Left lung (tissue), 10 donors: ENCODE measurements around the gene TANGO6. TPM values are rescaled to one million over a fixed set of nuclear protein-coding genes. Genes with fewer than 3 reads are reported as not detected.
A peak's percentile ranks its signal among the peaks of the same experiment; 100 is the strongest.

Experiments
- ATAC-seq: fragments of 200-7000 bp; cut with Tn5 transposase; one replicate; pipeline ENCODE4 v1.9.1; 2020; ENCODE audit warnings: moderate library complexity
- DNase-seq, 4 donors: peaks; one replicate each; pipeline ENCODE4 v3.0.0-alpha.2; 2013 to 2020
- H3K27ac ChIP-seq, 2 donors: fragments of 200-600 bp; sonication (generic) in 1 of 2; one replicate each; pipeline versions ENCODE4 v1.5.0 to v1.8.0; 2020 to 2021
- H3K27me3 ChIP-seq, 2 donors: fragments of 200-600 bp; sonication (generic) in 1 of 2; one replicate each; pipeline versions ENCODE4 v1.5.0 to v1.8.0; 2020 to 2021
- H3K36me3 ChIP-seq, 2 donors: fragments of 200-600 bp; sonication (generic) in 1 of 2; one replicate each; pipeline versions ENCODE4 v1.5.0 to v1.8.0; 2020 to 2021
- H3K4me1 ChIP-seq, 2 donors: fragments of 200-600 bp; one replicate each; pipeline ENCODE4 v1.8.0; 2021
- H3K4me3 ChIP-seq, 2 donors: fragments of 200-600 bp; sonication (generic) in 1 of 2; one replicate each; pipeline versions ENCODE4 v1.5.0 to v1.8.0; 2020 to 2021; ENCODE audit warnings: mild to moderate bottlenecking in 1 of 2
- H3K9me3 ChIP-seq, 2 donors: fragments of 200-600 bp; sonication (generic) in 1 of 2; one replicate each; pipeline versions ENCODE4 v1.5.0 to v1.8.0; 2020 to 2021
- CTCF ChIP-seq, 2 donors: fragments of 200-600 bp; sonication (generic) in 1 of 2; IDR thresholded peaks; one replicate each; pipeline versions ENCODE4 v1.5.0 to v1.8.0; 2021; ENCODE audit warnings: antibody characterized with exemption in 2 of 2
- intact Hi-C, 2 donors: fragments of 100-400 bp; cut with DNase I; formaldehyde crosslinking; loops; one replicate each; pipeline versions ENCODE4 v1.11.2 to v1.14.2; 2022
- polyA plus RNA-seq, 6 donors: library from polyadenylated mRNA; unstranded; fragments of 120-200 nt; gene quantifications; one replicate each; pipeline ENCODE4 v1.2.1, GENCODE V29; 2013; ENCODE audit not compliant: insufficient read length in 6 of 6
- total RNA-seq, 2 donors: library from RNA; stranded (reverse); fragmentation: NEBNext Ultra II Directional; extraction: Animal tissue kit (Norgen Biotek cat#: 25700); gene quantifications; one replicate each; pipeline ENCODE4 v1.2.1, GENCODE V29; 2021
- donor health status: DM: no; HTN: yes; CAD: no.
- donor health status: DM: no; HTN: no; CAD: no.

The TANGO6 gene
- total and polyA plus RNA-seq, 8 donors, result 6.3 to 24.1 (median 7.9) TPM

DNA sequence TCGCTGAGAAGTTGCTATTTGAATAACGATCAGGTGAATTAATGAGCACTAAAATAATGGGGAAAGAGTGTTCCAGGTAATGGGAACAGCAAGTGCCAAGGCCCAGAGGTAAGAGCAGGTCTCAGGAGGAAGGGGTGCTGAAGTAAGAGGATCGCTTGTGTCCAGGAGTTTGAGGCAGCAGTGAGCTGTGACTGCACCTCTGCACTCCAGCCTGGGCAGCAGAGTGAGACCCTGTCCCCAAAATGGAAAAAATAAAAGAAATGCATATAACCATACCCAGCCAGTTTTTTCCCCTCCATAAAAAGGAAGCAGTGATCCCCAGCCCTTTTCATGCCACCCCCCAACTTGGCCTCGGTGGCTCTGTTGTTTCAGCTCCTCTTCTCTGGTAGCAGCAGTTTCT is 245.4 kb downstream of the TANGO6 start:
- TF ChIP-seq CTCF (IDR thresholded peaks at IDR 0.05), result no peak
- H3K9me3 ChIP-seq, result no peaks in the 10 kb centered on the region
- no peaks in the 10 kb centered on the region for H3K27me3 ChIP-seq
- DNase-seq, result no peak
- H3K27ac ChIP-seq, result peak overlapping the region; percentile 9 to 56
- intact Hi-C loops, result no loop called here
- ATAC-seq, result no peak
- no peak overlapping the region for H3K4me3 ChIP-seq
- H3K36me3 ChIP-seq, result peaks cover 0 to 17% of the 10 kb centered on the region in 2 donors
- H3K4me1 ChIP-seq, result peaks cover 3 to 14% of the 10 kb centered on the region in 2 donors

DNA sequence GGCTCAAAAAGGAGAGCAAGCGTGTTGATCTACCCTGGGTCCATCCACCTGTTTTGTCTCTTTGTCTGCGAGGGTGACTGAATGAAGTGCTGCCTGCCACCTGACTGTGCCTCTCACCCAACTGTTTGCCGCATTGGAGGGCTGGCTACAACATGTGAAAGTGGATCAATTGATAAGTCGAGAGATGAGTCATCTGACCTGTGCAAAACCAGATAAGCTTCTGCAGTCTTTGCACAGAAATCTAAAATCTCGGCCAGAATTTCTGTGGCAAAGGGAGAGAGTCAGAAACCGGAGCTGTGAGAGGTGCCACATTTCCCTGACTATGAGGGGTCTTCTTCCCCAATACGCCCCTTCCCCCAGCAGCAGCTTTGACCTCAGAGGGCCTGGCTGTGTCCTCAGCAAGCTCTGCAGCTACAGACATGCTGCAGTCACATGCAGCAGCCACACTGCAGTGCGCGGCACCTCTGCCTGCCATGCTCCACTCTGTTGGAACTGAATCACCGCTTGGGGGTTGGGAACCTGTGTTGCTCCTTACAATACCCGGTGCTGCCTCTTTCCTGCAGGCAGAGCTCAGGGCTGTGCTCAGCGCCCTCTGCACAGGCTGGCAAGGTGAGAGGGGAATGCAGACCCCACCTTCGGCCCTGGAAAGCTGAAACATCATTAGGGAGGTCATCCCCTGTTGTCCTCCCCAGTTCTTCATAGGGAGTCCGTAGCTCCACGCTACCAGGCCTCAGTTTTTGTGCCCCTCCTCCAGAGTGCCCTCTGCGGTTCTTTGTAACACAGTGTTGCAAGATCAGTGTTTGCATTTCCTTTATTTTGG is 246.0 kb downstream of the TANGO6 start:
- H3K27ac ChIP-seq, result peak overlapping the region; percentile 9 to 56
- no peaks in the 10 kb centered on the region for H3K27me3 ChIP-seq
- H3K36me3 ChIP-seq, result peaks cover 0 to 12% of the 10 kb centered on the region in 2 donors
- no peak overlapping the region for H3K4me3 ChIP-seq
- ATAC-seq, result peak; percentile 67
- peak in 1 of 4 donors; percentile 55 for DNase-seq
- intact Hi-C loops, result no loop called here
- TF ChIP-seq CTCF (IDR thresholded peaks at IDR 0.05), result no peak
- peaks cover 3 to 14% of the 10 kb centered on the region in 2 donors for H3K4me1 ChIP-seq
- H3K9me3 ChIP-seq, result no peaks in the 10 kb centered on the region

DNA sequence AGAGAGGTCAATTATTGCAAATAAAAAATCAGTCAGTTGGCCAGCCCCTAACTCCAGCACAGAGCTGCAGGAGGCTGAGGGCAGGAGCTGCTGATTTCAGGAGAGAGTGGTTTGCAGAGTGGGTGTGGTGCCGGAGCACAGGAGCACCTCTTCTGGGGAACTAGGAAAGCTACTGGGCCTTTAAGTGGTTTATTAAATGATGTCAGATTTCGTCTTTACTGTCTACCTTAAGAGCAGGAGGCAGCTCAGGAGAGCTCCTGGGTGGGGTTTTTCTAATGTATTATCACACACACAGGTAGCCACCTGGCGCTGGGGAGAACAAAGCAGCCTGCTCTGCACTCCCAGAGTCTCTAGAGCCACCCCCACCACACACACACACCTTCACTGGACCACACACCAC is 250.6 kb downstream of the TANGO6 start:
- intact Hi-C loops, result no loop called here
- Histone ChIP-seq H3K4me1 (peaks cover 0 to 14% of the 10 kb centered on the region in 2 donors), H3K27me3 (no peaks in the 10 kb centered on the region), H3K36me3 (no peaks in the 10 kb centered on the region), H3K27ac (peak overlapping the region in 1 of 2 donors; percentile 58), H3K4me3 (no peak overlapping the region), H3K9me3 (no peaks in the 10 kb centered on the region)
- no peak for TF ChIP-seq CTCF (IDR thresholded peaks at IDR 0.05)
- peak; percentile 65 for ATAC-seq
- peak in 1 of 4 donors; percentile 53 for DNase-seq

DNA sequence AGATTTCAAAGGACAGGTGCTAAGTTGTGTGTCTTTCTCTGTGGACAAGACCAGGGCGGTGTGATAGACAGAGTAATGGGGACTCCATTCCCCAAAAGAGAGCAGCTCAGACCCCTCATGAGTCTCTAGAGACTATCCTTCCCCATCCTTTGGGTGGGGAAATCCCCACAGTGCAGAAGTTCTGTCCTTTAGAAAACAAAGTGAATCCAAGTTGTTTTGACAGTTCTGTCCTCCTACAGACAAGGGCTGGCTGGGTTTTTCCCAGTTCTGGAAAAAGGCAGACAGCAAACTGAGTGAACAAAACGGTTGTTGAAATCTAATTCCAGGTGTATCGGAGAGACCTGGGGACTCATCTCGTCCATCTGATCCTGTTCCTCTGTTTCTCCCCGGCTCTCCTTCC is 251.2 kb downstream of the TANGO6 start:
- Histone ChIP-seq H3K27ac (peak overlapping the region in 1 of 2 donors; percentile 58), H3K36me3 (no peaks in the 10 kb centered on the region), H3K4me1 (peaks cover 0 to 9% of the 10 kb centered on the region in 2 donors), H3K4me3 (no peak overlapping the region), H3K27me3 (no peaks in the 10 kb centered on the region), H3K9me3 (no peaks in the 10 kb centered on the region)
- intact Hi-C loops, result no loop called here
- DNase-seq, result no peak
- ATAC-seq, result no peak
- no peak for TF ChIP-seq CTCF (IDR thresholded peaks at IDR 0.05)

GRCh38 chr16:69095193-69095592 is 251.9 kb downstream of the TANGO6 start:
- Histone ChIP-seq H3K27ac (peak overlapping the region in 1 of 2 donors; percentile 58), H3K27me3 (no peaks in the 10 kb centered on the region), H3K4me1 (peaks cover 0 to 3% of the 10 kb centered on the region in 2 donors), H3K36me3 (no peaks in the 10 kb centered on the region), H3K4me3 (no peak overlapping the region), H3K9me3 (no peaks in the 10 kb centered on the region)
- intact Hi-C loops, result no loop called here
- TF ChIP-seq CTCF (IDR thresholded peaks at IDR 0.05), result no peak
- ATAC-seq (peak; percentile 66), DNase-seq (peak in 1 of 4 donors; percentile 76)
